Stimulated activated CD4-positive, alpha-beta T cell treated with anti-CD3 and anti-CD28 coated beads, Interleukin-4, amount 100 ng/mL, for 24 hours (primary cell): ENCODE measurements around the gene GATAD1.
"Not testable (repeated sequence)": the region's sequence is repeated elsewhere in the genome, so short reads cannot be mapped to it uniquely, and the experiment has no call there.

Experiments used
- DNase-seq: peaks from one replicate; pipeline ENCODE4 v3.0.0-alpha.2; 2020

Gene GATAD1, protein sequence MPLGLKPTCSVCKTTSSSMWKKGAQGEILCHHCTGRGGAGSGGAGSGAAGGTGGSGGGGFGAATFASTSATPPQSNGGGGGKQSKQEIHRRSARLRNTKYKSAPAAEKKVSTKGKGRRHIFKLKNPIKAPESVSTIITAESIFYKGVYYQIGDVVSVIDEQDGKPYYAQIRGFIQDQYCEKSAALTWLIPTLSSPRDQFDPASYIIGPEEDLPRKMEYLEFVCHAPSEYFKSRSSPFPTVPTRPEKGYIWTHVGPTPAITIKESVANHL

DNA sequence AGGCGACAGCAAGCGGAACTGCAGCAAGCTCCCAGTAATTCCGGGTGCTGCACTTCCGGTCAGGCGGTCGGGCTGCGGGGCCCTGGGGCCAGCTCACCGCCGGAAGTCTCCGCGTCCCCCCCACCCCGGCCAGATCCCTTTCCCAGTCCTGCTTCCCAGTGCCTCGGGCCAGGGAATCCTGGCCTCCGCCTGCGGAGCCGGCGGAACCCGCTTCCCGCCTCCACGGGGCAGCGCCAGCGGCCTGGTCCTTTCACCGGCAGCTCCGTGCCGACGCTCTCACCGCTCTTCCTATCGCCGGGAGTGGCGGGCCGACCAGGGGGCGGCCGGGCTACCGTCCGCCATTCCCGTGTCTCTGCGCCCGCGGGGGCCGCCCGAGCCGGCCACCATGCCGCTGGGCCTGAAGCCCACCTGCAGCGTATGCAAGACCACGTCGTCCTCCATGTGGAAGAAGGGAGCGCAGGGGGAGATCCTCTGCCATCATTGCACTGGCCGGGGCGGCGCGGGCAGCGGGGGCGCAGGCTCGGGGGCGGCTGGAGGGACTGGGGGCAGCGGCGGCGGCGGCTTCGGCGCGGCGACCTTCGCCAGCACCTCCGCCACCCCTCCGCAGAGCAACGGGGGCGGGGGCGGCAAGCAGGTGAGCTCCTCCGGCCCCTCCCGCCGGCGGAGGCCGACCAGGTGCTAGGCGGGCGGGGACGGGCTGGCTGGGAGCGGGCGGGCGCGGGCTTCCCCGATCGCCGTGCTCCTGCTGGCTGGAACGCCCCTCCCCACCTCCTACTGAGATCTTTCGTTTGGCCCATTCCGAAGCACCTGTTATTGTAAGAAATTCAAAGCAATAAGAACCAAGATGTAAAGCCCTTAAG is at the start of gene GATAD1:
Gene GATAD1, plus strand, starts transcription at position 138 of the 860 bp plus-strand sequence. Its CDS starts 248 bp downstream, at position 386.
- peak; percentile 86 for DNase-seq

- no peak for DNase-seq
Observed at GRCh38 chr7:92397542-92397941, 49.7 kb upstream of the GATAD1 start.

- DNase-seq, result no peak
Observed at GRCh38 chr7:92400013-92400412, 47.3 kb upstream of the GATAD1 start.

DNA sequence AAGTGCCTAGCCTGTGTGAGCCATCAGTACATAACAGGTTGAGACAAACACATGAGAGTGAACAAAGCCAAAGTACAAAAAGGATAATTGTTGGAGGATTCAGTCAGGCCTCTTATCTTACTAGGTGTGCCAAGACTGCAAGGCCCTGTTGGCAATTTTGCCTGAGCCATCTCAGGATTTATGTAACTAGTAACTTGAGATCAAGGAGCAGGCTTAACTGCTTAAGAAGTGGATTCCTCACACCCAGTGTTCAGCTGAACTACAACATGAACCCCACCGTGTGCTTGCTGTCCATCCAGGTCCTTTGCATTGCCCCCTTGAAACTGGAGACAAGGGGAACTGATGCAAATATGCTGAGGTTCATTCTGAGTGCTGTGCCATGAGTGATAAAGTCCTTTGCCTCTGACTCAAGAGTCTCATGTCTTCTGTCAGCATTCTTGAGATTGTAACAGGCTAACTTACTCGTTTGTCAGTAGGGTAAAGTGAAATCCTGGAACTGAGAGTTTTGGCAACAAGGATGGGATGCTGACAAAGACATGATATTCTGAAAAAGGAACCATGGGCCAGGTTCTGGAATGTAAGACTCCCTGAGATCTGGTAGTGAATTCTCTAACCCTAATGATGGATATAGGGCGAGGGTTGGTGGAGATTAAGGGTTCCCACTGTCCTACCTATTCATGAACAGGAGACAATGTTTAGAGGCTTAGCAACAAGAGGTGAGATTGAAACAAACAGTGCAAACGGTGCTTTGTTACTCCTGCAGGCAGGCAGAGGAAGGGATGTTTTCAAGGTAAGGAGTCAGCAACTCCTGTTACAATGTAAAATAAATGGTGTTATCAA is 44.1 kb upstream of the GATAD1 start:
- DNase-seq, result no peak

GRCh38 chr7:92403760-92404074 is 43.6 kb upstream of the GATAD1 start:
- no peak for DNase-seq

GRCh38 chr7:92404170-92404614 is 43.1 kb upstream of the GATAD1 start:
- DNase-seq, result peak; percentile 32

DNA sequence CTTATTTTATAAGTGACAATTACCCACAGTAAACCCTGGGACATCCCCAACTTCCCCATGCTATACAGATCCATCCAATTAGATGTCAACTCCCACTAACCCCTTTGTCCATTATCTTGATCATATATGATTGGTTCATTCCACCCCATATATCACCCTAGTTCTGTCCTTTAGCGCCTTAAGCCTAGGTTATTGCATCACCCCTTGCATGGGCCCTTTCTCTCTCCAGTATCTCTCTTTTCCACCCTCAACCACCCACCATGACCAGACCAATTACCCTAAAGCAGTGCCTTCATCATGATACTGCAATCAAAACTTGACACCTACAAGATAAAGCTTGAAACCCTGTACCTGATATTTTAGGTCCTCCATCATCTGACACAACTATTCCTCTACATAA is 37.9 kb upstream of the GATAD1 start:
- no peak for DNase-seq

GRCh38 chr7:92410162-92410561 is 37.1 kb upstream of the GATAD1 start:
- DNase-seq, result not testable (repeated sequence)

GRCh38 chr7:92412745-92413144 is 34.5 kb upstream of the GATAD1 start:
- DNase-seq, result no peak

DNA sequence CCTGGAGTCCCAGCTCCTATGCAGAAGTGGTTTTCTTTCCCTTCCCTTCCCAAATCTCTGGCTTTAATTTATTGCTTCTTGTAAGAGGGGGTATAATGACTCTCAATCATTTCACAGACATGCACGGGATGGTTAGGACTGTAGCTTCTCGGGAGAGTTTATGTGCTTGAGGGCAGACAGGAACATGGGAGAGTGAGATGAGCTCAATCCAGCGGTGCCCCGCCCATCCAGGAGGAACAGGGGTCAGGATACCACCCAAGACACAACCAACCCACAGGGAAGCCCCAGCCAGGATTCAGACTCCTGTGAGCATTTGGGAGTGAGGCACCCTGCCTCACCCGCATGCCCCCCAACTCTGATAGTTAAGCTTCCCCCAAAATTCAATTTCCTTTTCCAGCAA is 33.7 kb upstream of the GATAD1 start:
- no peak for DNase-seq

DNA sequence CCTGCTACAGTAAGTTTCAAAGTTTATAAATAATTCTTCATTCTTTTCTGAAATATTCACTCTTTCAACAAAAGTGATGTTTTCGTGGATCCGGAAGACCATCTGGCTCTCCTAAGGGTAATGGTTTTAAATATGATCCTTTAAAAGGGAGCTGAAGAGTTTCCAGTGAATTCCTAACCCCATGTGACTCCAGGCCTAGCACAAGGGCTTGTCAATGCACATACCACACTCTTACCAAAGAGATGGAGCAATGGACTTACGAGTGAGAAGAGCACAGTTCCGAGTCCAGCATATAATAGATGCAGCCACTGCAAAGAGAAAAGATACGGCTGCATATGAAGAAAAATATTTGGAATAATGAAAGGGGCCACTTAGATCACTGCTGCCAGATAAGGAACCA is 32.1 kb upstream of the GATAD1 start:
- no peak for DNase-seq

DNA sequence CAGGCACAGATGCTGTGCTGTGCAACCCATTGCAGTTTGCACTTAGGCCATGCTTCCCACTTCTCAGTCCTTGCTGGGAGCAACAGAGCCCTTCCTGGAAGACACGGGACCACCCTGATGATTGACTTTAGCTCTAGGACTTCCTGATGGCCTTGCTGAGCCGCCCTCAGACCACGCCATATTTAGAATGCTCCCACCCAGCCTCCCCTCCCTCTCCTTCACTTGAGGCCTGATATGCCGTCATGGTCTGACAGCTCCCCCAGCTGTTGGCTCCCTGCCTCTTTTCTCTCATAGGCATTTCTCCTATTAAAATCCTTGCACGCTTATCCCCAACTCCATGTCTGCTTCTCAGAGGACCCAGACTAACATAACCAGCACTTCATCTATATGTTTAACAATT is 29.4 kb upstream of the GATAD1 start:
- no peak for DNase-seq

GRCh38 chr7:92421676-92422435 is 25.4 kb upstream of the GATAD1 start:
- no peak for DNase-seq

- no peak for DNase-seq
Observed at GRCh38 chr7:92422926-92423325, 24.4 kb upstream of the GATAD1 start.

DNA sequence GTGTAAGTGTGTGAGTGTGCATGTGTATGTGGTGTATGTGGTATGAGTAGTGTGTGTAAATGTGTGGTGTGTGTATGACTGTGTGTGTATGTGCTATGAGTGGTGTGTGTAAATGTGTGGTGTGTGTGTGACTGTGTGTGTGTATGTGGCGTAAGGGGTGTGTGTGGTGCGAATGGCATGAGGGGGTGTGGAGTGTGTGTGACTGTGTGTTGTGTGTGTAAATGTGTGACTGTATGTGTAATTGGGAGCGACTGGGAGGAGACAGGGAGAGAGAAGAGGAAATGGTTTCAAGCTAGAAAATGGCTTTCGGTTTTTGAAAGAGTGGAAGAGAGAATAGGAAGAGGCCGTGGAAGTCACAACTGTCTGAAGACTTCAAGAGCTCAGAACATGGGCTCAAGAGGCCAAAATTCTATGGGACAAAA is 23.6 kb upstream of the GATAD1 start:
- DNase-seq, result no peak

DNA sequence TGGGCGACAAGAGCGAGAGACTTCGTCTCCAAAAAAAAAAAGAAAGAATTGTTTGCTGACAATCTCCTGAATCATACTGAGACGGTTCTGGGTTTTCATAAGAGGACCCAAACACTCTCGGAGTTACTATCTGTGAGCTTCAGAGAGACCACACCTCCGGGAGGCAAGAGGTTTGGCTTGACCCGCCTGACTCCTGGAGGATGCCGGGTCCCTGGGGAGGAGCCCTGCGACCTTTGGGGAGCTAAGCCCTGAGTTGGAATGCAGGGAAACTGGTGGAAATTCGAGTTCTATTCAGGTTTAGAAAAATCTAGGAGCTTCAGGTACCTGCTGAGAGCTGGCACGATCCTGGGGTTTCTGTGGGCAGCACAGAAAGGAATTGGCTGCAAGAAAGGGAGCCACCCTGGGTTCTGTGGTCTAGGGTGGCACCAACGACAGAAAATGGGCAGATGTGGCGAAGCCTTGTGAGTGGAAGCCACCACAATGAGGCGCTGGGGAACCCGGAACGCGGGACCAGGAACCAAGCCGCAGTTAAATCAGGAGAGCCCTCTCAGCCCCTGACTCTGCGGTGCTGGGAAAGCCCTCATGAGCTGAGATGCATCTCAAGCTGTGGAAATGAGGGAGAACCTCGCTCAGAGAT is 21.9 kb upstream of the GATAD1 start:
- no peak for DNase-seq

- DNase-seq, result no peak
Observed at GRCh38 chr7:92427193-92427592, 20.1 kb upstream of the GATAD1 start.

- DNase-seq, result no peak
Observed at GRCh38 chr7:92432299-92432946, 14.9 kb upstream of the GATAD1 start.

GRCh38 chr7:92433019-92433418 is 14.3 kb upstream of the GATAD1 start:
- no peak for DNase-seq

DNA sequence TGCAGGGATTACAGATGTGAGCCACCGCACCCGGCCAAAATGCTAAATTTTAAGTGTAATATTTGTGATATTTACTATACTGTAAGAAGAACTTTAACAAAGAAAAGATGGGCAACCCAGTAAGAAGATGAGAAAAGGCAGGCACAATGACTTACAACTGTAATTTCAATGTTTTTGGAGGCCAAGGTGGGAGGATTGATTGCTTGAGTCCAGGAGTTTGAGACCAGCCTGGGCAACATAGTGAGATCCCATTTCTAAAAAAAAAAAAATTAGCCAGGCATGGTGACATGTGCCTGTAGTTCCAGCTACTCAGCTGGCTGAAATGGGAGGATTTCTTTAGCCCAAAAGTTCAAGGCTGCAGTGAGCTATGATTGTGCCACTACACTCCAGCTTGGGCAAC is 11.7 kb upstream of the GATAD1 start:
- no peak for DNase-seq

DNA sequence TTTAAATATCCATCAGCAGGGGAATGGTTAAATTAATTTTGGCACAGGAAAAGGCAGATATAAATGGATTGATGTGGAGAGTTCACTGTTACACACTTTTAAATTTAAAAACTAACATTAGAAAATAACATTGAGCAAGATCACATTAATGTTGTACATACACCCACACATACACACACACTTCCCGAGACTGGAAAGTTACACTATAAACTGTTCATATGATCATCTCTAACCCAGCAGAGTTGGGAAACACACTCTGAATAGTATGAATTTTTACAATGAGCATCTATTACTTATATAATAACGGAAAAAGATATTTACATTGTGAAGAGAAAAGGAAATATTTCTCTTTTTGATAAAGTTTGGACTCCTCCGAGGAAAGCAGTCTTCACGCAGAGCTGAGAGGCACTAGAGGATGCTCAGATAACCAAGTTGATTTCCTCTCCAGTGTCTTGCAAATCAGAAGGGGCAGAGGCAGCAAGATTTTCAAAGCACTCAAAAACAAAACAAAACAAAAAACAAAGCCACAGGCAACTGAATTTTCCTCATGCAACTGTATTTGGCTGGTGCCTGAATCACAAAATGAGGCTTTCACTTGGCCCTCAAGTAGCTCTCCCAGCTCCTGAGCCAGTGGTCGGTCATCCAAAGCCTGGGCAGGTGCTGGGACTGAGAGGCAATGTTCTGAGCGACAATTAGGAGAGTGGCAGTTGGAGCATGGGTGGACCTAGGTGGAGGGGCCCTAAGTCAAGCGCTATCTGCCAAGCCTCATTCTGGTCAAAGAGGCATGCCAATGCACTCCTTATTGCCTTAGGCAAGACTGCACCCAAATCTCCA is 10.5 kb upstream of the GATAD1 start:
- no peak for DNase-seq
